Stimulated activated CD8-positive, alpha-beta memory T cell treated with anti-CD3 and anti-CD28 coated beads, Interleukin-4, amount 100 ng/mL, for 1 hour (primary cell): ENCODE results near the gene KRT36.

Experiments used
- DNase-seq, 2 donors: peaks; one replicate each; pipeline ENCODE4 v3.0.0-alpha.2; 2020; ENCODE audit warnings: low read depth in 2 of 2, low spot score in 1 of 2

KRT36 gene

GRCh38 chr17:41504246-41504977 lies 14.7 kb upstream of the KRT36 start:
- no peak for DNase-seq

GRCh38 chr17:41503202-41503601 lies 13.5 kb upstream of the KRT36 start:
- DNase-seq, result no peak

GRCh38 chr17:41500131-41500911 lies 10.6 kb upstream of the KRT36 start:
- DNase-seq, result no peak

GRCh38 chr17:41499714-41500113 lies 10.0 kb upstream of the KRT36 start:
- DNase-seq, result no peak

GRCh38 chr17:41498276-41498675 lies 8.6 kb upstream of the KRT36 start:
- no peak for DNase-seq

GRCh38 chr17:41496803-41497484 lies 7.2 kb upstream of the KRT36 start:
- peak in 1 of 2 donors; percentile 9 for DNase-seq

GRCh38 chr17:41494524-41494923 lies 4.8 kb upstream of the KRT36 start:
- DNase-seq, result no peak

- no peak for DNase-seq
These were observed 3.1 kb upstream of the KRT36 start for GRCh38 chr17:41492771-41493170.

- no peak for DNase-seq
These were observed 2.6 kb upstream of the KRT36 start for GRCh38 chr17:41492351-41492750.

GRCh38 chr17:41491476-41491875 lies 1.8 kb upstream of the KRT36 start:
- DNase-seq, result no peak

GRCh38 chr17:41490000-41490990 lies 585 bp upstream of the KRT36 start:
- DNase-seq, result no peak

- DNase-seq, result no peak
These were observed 2.7 kb downstream of the KRT36 start for GRCh38 chr17:41486809-41487530.

GRCh38 chr17:41486316-41486715 lies 3.4 kb downstream of the KRT36 start:
- no peak for DNase-seq

- no peak for DNase-seq
These were observed 4.5 kb downstream of the KRT36 start for GRCh38 chr17:41484920-41485904.

- DNase-seq, result no peak
These were observed 5.5 kb downstream of the KRT36 start for GRCh38 chr17:41483991-41484826.

GRCh38 chr17:41483531-41483930 lies 6.2 kb downstream of the KRT36 start:
- no peak for DNase-seq

GRCh38 chr17:41481036-41481435 lies 8.7 kb downstream of the KRT36 start, which contains the start of gene KRT35:
Gene KRT35 (minus strand): TSS chr17:41481151. CDS start chr17:41481097, 54 bp downstream.
- DNase-seq, result no peak

- DNase-seq, result no peak
These were observed 9.1 kb downstream of the KRT36 start for GRCh38 chr17:41480581-41480980.
